Measurements from ENCODE around the gene ECSIT.
"Not testable (repeated sequence)": the region's sequence is repeated elsewhere in the genome, so short reads cannot be mapped to it uniquely, and the experiment has no call there.

The ECSIT gene, protein sequence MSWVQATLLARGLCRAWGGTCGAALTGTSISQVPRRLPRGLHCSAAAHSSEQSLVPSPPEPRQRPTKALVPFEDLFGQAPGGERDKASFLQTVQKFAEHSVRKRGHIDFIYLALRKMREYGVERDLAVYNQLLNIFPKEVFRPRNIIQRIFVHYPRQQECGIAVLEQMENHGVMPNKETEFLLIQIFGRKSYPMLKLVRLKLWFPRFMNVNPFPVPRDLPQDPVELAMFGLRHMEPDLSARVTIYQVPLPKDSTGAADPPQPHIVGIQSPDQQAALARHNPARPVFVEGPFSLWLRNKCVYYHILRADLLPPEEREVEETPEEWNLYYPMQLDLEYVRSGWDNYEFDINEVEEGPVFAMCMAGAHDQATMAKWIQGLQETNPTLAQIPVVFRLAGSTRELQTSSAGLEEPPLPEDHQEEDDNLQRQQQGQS

GRCh38 chr19:11528551-11529341 lies at the start of gene ECSIT:
Gene ECSIT, minus strand, starts transcription at chr19:11529134. Its CDS starts 9,964 bp downstream, at chr19:11519170.
- peak; percentile 94 for DNase-seq

GRCh38 chr19:11577451-11578257 lies 48.7 kb upstream of the ECSIT start, which contains the start of gene ACP5:
Gene ACP5, minus strand, starts transcription at chr19:11577645. Its CDS starts 328 bp downstream, at chr19:11577317.
- no peak for DNase-seq

- no peak for DNase-seq
Measured at GRCh38 chr19:11576227-11576626, 47.3 kb upstream of the ECSIT start.

- DNase-seq = no peak
Measured at GRCh38 chr19:11574689-11575088, 45.8 kb upstream of the ECSIT start.

- DNase-seq = not testable (repeated sequence)
Measured at GRCh38 chr19:11573763-11574162, 44.8 kb upstream of the ECSIT start.

DNA sequence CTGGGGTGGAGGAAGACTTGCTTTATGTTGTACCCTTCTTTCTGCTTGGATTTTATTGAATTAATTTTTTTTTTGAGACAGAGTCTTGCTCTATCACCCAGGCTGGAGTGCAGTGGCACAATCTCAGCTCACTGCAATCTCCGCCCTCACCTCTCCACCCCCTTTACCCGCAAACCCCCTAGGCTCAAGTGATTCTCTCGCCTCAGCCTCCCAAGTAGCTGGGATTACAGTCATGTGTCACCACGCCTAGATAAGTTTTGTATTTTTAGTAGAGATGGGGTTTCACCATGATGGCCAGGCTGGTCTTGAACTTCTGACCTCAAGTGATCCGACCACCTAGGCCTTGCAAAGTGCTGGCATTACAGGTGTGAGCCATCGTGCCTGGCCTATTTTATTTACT lies 44.4 kb upstream of the ECSIT start:
- not testable (repeated sequence) for DNase-seq

DNA sequence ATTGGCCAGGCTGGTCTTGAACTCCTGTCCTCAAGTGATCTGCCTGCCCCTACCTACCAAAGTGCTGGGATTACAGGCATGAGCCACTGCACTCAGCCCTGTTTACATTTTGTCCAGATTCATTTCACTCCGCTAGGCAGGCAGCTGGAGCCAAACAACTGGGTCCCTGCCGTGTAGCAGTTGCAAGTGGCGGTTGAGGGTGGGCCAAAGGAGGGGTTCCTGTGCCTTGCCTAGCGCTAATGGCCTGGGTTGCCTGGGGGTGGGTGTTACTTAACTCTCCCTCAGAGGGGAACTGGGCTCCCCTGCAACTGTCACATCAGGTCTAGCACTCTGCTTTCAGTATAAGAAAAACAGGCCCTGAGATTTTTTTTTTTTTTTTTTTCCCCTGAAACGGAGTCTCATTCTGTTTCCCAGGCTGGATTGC lies 41.1 kb upstream of the ECSIT start:
- DNase-seq = no peak

- DNase-seq = no peak
Measured at GRCh38 chr19:11566164-11566563, 37.2 kb upstream of the ECSIT start.

DNA sequence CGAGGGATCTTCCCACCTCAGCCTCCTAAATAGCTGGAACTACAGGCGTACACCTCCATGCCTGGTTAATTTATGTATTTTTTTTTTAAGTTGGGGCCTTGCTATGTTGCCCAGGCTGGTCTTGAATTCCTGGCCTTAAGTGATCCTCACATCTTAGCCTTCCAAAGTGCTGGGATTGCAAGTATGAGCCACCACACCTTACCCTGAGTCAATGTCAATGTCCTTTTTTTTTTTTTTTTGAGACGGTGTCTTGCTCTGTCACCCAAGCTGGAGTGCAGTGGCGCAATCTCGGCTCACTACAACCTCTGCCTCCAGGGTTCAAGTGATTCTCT lies 36.7 kb upstream of the ECSIT start:
- DNase-seq = not testable (repeated sequence)

DNA sequence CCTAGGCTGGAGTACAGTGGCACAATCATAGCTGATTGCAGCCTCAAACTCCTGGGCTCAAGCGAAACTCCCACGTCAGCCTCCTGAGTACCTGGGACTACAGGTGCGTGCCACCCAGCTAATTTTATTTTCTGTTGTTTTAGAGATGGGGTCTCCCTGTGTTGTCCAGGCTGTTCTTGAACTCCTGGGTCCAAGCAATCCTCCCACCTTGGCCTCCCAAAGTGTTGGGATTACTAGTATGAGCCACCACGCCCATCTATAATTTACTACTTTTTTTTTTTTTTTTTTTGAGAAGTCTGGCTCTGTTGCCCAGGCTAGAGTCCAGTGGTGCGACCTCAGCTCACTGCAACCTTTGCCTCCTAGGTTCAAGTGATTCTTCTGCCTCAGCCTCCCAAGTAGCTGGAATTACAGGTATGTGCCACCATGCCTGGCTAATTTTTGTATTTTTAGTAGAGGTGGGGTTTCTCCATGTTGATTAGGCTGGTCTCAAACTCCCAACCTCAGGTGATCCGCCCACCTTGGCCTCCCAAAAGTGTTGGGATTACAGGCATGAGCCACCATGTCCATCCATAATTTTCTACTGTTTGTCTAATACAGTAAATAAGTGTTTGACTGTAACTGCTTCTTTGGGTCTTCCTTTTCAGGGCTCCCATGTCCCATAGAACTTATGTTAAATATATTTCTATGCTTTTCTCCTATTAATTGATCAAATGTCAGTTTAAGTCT lies 35.3 kb upstream of the ECSIT start:
- not testable (repeated sequence) for DNase-seq

GRCh38 chr19:11563532-11563931 lies 34.6 kb upstream of the ECSIT start:
- no peak for DNase-seq

DNA sequence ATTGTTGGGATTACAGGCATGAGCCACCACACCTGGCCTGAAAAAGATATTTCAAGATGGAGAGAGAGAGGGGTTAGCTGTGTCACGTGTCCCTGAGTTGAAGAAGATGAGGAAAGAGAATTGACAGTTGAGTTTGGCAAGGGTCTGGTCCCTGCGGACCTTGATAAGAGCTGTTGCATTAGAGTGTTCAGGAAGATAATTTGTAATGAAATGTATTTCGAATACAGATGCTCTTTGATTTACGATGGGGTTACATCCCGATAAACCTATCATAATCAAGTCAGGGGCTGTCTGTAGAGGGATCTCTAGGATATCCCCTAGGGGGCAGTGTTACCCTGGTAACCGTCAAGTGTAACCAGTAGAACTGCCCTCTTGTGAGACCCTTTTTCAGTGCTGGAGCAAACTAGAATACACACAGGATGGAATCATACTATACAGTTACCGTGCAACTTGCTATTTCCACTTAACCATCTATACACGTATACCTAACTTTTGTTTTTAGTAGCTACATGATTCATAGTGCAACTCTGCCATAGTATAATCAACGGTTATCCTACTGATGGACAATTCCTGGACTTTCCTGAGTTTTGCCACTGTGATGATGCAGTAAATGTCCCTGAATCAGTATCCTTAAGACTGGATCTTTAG lies 31.6 kb upstream of the ECSIT start:
- DNase-seq = peak; percentile 79

DNA sequence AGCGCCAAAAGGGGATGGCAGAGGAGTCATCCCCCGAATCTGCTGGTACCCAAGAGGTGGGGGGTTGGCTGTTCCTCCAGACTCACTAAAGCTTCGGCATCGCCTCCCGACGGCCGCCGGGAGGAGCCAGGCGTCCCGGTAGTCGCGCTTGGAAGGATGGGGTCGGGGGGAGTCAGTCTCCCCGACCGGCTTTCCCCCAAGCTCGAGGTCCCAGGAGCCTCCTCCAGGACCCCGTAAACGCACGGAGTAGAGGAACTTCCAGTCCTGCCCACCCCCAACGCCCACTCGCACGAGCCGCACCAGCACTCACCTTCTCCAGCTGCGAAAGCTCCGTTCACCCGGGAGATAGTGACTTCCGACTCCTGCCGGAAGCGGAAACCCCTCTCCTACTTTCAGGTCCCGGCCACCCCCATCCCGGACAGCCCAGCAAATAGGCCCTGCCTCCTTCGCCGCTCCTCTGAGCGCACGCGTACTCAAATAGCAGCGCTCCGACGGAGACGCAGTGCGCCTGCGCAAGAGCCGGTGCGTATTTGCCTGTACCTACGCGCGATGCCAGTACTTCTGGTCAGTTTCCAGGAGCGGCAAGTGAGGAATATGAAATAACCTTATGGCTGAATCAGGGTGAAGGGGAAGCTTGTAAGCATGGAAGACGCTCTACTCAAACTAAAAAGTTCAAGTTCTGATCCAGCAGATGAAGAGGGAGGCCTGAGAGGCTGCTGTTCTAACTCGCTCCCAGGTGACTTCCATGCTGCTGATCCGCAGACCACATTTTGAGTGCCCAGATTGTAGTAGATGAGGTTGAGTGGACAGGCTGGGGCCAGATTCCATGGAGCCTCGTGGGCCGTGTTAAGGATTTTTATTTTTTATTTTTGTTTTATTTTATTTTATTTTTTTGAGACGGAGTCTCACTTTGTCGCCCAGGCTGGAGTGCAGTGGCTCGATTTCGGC lies 30.2 kb upstream of the ECSIT start, which contains the start of gene ELOF1:
Gene ELOF1 (minus strand): TSS at position 350 of the 948 bp plus-strand sequence. CDS start 4,883 bp downstream, outside the sequence.
- DNase-seq = peak; percentile 97

GRCh38 chr19:11556634-11557420 lies 27.9 kb upstream of the ECSIT start:
- DNase-seq = no peak

GRCh38 chr19:11555246-11555645 lies 26.3 kb upstream of the ECSIT start:
- no peak for DNase-seq

GRCh38 chr19:11554160-11554559 lies 25.2 kb upstream of the ECSIT start:
- no peak for DNase-seq

DNA sequence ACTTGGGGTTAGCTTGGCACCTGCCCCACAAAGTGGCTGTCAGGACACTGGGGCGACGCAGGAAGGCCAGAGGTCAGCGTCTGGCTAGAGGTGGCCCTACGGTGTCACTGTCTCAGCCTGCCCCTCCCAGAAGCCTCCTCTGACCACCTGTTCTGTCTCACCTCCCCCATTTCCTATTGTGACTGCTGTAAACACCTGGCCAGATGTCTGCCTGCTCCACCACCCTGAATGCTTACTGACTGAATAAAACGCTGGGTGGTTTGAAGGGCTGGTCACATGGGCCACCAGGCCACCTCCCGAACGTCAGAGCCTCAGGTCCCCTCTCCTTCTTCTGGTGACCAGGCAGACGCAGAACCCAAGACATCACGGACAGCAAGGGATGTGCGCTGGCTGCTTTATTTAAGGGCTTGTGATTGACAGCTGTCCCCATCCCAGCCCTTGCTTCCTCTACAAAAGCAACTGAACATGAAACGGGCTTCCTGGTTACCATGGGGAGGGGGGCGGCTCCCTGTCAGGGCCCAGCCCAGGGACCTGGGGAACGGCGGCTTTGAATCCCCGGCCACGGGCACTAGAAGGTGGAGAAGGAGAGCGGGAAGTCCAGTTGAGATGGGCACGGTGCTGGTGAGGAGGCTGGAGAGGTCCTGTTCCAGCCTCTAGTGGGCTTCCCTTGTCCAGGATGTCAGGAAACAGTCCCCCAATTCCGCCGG lies 23.9 kb upstream of the ECSIT start:
- DNase-seq = no peak

DNA sequence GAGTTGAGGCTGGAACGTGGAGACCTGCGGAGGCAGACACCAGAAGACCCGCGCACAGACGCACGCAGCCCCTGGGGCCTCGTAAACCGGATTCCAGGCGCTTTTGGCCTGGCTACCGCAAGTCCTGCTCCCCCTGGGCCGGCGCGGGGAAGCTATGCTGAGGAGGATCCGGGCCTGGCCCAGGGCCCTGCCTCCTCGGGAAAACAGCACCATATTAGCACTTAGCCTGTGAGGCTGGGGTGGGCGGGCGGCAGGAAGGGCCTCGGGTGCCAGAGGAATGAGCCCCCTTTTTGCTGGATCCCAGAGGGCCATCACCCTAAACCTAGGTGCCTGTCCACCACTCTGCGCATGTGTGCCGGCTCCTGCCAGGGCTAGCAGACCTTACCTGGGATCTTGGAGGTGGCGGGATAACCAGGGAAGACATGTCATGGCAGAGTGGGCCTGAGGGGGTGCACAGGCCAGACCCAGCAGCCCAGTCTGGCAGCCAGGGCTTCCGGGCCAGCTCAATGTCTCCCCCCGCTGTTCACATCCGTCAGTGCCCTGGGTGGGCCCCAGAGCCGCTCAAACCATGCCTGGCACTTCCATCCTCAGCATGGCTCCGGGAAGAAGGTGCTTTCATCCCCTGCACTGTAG lies 22.8 kb upstream of the ECSIT start:
- DNase-seq = no peak
